HEK293 (cell line): Measurements from ENCODE around the gene PFN2.

Experiments
- ZFP37 ChIP-seq: fragments of 450-650 bp; formaldehyde crosslinking; IDR thresholded peaks from 2 replicates; pipeline ENCODE4 v1.5.1; 2016; ENCODE audit warnings: missing biosample characterization, missing genetic modification characterization
- ZNF10 ChIP-seq: fragments of 450-650 bp; formaldehyde crosslinking; IDR thresholded peaks from 2 replicates; pipeline ENCODE4 v1.5.1; 2017; ENCODE audit warnings: missing biosample characterization, missing genetic modification characterization
- ZNF121 ChIP-seq: fragments of 450-650 bp; formaldehyde crosslinking; IDR thresholded peaks from 2 replicates; pipeline ENCODE4 v1.5.1; 2016; ENCODE audit warnings: missing biosample characterization, missing genetic modification characterization
- ZNF2 ChIP-seq: fragments of 450-650 bp; formaldehyde crosslinking; IDR thresholded peaks from 2 replicates; pipeline ENCODE4 v1.5.1; 2016; ENCODE audit warnings: missing biosample characterization, missing genetic modification characterization
- TF ChIP-seq, protein P1 (sequence below): fragments of 450-650 bp; formaldehyde crosslinking; IDR thresholded peaks from 2 replicates; pipeline ENCODE4 v1.5.1; 2016; ENCODE audit warnings: missing biosample characterization, missing genetic modification characterization
- TF ChIP-seq, protein P2 (sequence below): fragments of 450-650 bp; formaldehyde crosslinking; IDR thresholded peaks from 2 replicates; pipeline ENCODE4 v1.5.1; 2016; ENCODE audit warnings: missing biosample characterization, missing genetic modification characterization
- TF ChIP-seq, protein P3 (sequence below): fragments of 450-650 bp; formaldehyde crosslinking; IDR thresholded peaks from 2 replicates; pipeline ENCODE4 v1.5.1; 2016; ENCODE audit warnings: missing biosample characterization, missing genetic modification characterization

DNA sequence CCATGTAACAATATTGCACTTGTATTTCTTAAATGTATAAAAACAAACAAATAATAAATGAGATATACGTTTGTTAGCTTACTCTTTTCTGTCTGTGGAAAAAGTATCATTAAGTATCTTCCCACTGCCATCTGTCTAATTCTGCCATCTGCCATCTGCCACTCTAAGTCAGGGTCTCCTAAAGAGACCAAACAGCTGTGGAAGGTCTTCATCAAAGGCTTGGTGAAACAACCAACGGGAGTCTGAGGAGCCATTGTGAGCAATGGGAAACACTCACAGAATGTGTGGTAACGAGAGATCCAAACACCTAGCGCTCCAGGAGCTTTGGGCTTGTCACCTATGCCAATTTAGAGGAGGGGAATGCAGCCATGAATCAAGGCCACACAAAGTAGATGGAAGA is 28.7 kb upstream of the PFN2 start:
- TF ChIP-seq ZFP37 (tag by site-specific recombination) = no peak
- TF ChIP-seq, protein P1, sequence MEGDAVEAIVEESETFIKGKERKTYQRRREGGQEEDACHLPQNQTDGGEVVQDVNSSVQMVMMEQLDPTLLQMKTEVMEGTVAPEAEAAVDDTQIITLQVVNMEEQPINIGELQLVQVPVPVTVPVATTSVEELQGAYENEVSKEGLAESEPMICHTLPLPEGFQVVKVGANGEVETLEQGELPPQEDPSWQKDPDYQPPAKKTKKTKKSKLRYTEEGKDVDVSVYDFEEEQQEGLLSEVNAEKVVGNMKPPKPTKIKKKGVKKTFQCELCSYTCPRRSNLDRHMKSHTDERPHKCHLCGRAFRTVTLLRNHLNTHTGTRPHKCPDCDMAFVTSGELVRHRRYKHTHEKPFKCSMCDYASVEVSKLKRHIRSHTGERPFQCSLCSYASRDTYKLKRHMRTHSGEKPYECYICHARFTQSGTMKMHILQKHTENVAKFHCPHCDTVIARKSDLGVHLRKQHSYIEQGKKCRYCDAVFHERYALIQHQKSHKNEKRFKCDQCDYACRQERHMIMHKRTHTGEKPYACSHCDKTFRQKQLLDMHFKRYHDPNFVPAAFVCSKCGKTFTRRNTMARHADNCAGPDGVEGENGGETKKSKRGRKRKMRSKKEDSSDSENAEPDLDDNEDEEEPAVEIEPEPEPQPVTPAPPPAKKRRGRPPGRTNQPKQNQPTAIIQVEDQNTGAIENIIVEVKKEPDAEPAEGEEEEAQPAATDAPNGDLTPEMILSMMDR (tag by site-specific recombination) = no peak
- TF ChIP-seq ZNF121 = no peak
- TF ChIP-seq, protein P2, sequence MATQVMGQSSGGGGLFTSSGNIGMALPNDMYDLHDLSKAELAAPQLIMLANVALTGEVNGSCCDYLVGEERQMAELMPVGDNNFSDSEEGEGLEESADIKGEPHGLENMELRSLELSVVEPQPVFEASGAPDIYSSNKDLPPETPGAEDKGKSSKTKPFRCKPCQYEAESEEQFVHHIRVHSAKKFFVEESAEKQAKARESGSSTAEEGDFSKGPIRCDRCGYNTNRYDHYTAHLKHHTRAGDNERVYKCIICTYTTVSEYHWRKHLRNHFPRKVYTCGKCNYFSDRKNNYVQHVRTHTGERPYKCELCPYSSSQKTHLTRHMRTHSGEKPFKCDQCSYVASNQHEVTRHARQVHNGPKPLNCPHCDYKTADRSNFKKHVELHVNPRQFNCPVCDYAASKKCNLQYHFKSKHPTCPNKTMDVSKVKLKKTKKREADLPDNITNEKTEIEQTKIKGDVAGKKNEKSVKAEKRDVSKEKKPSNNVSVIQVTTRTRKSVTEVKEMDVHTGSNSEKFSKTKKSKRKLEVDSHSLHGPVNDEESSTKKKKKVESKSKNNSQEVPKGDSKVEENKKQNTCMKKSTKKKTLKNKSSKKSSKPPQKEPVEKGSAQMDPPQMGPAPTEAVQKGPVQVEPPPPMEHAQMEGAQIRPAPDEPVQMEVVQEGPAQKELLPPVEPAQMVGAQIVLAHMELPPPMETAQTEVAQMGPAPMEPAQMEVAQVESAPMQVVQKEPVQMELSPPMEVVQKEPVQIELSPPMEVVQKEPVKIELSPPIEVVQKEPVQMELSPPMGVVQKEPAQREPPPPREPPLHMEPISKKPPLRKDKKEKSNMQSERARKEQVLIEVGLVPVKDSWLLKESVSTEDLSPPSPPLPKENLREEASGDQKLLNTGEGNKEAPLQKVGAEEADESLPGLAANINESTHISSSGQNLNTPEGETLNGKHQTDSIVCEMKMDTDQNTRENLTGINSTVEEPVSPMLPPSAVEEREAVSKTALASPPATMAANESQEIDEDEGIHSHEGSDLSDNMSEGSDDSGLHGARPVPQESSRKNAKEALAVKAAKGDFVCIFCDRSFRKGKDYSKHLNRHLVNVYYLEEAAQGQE (tag by site-specific recombination) = no peak
- TF ChIP-seq, protein P3, sequence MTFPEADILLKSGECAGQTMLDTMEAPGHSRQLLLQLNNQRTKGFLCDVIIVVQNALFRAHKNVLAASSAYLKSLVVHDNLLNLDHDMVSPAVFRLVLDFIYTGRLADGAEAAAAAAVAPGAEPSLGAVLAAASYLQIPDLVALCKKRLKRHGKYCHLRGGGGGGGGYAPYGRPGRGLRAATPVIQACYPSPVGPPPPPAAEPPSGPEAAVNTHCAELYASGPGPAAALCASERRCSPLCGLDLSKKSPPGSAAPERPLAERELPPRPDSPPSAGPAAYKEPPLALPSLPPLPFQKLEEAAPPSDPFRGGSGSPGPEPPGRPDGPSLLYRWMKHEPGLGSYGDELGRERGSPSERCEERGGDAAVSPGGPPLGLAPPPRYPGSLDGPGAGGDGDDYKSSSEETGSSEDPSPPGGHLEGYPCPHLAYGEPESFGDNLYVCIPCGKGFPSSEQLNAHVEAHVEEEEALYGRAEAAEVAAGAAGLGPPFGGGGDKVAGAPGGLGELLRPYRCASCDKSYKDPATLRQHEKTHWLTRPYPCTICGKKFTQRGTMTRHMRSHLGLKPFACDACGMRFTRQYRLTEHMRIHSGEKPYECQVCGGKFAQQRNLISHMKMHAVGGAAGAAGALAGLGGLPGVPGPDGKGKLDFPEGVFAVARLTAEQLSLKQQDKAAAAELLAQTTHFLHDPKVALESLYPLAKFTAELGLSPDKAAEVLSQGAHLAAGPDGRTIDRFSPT (tag by site-specific recombination) = no peak
- no peak for TF ChIP-seq ZNF2 (tag by site-specific recombination)
- TF ChIP-seq ZNF10 (tag by site-specific recombination) = no peak
